Fibroblast of lung (primary cell): ENCODE data around the gene KSR2. TPM values are rescaled to one million over a fixed set of nuclear protein-coding genes. Genes with fewer than 3 reads are reported as not detected.
"Not testable (repeated sequence)": the region's sequence is repeated elsewhere in the genome, so short reads cannot be mapped to it uniquely, and the experiment has no call there.

Experiments
- DNase-seq, 2 donors: peaks; one replicate each; pipeline versions ENCODE4 v3.0.0 to v3.0.0-alpha.2; 2010; ENCODE audit warnings: low read depth in 2 of 2
- H2AFZ ChIP-seq: 2 replicates; pipeline ENCODE4 v1.5.1; 2012; ENCODE audit warnings: low read length, control low read depth, inconsistent platforms
- H3K27ac ChIP-seq: 2 replicates; pipeline ENCODE4 v1.5.1; 2011; ENCODE audit warnings: low read length, control low read depth; ENCODE audit not compliant: insufficient read depth
- H3K27me3 ChIP-seq: 2 replicates; pipeline ENCODE4 v1.5.1; 2011; ENCODE audit warnings: mild to moderate bottlenecking, low read length; ENCODE audit not compliant: control insufficient read depth, insufficient read depth
- H3K36me3 ChIP-seq: 2 replicates; pipeline ENCODE4 v1.5.1; 2011; ENCODE audit warnings: low read length; ENCODE audit not compliant: control insufficient read depth, insufficient read depth
- H3K4me1 ChIP-seq: 2 replicates; pipeline ENCODE4 v1.5.1; 2011; ENCODE audit warnings: low read length; ENCODE audit not compliant: control insufficient read depth, insufficient read depth; ENCODE audit errors: extremely low read depth
- H3K4me2 ChIP-seq: 2 replicates; pipeline ENCODE4 v1.5.1; 2011; ENCODE audit warnings: low read length, control low read depth; ENCODE audit not compliant: insufficient read depth; ENCODE audit errors: extremely low read depth
- H3K4me3 ChIP-seq, 4 experiments: fragments of 200-600 bp in 1 of 4; sonication (generic) in 1 of 4; replicated peaks in 1 of 4; 2 replicates each; pipeline ENCODE4 v1.5.1; 2011 to 2016; ENCODE audit warnings: low read length in 4 of 4, low read depth in 3 of 4, mild to moderate bottlenecking in 3 of 4, control low read depth in 2 of 4, inconsistent platforms in 1 of 4, mixed read lengths in 1 of 4; ENCODE audit not compliant: insufficient read depth in 1 of 4; ENCODE audit errors: control extremely low read depth in 1 of 4
- H3K79me2 ChIP-seq: 2 replicates; pipeline ENCODE4 v1.5.1; 2012; ENCODE audit warnings: mild to moderate bottlenecking, low read length, inconsistent platforms; ENCODE audit not compliant: control insufficient read depth, insufficient read depth
- H3K9ac ChIP-seq: 2 replicates; pipeline ENCODE4 v1.5.1; 2011; ENCODE audit warnings: mild to moderate bottlenecking, low read length, control low read depth; ENCODE audit not compliant: insufficient read depth
- H3K9me3 ChIP-seq: 2 replicates; pipeline ENCODE4 v1.5.1; 2012; ENCODE audit warnings: low read depth, low read length; ENCODE audit not compliant: control insufficient read depth, insufficient read depth
- H4K20me1 ChIP-seq: 2 replicates; pipeline ENCODE4 v1.5.1; 2011; ENCODE audit warnings: low read length; ENCODE audit not compliant: control insufficient read depth, insufficient read depth; ENCODE audit errors: extremely low read depth
- EZH2 ChIP-seq: IDR thresholded peaks from 2 replicates; pipeline ENCODE4 v1.5.1; 2012; ENCODE audit warnings: low read length, control low read depth, mild to moderate bottlenecking; ENCODE audit errors: missing control alignments
- polyA plus RNA-seq, 2 donors: library from polyadenylated mRNA; depleted of rRNA in 1 of 2; stranded (reverse) in 1 of 2; unstranded in 1 of 2; fragments of >200 nt; gene quantifications; 2 replicates each; pipeline ENCODE4 v1.2.1, GENCODE V29; 2011 to 2012; ENCODE audit warnings: missing spikeins in 1 of 2
- total RNA-seq: library from RNA; depleted of rRNA; stranded (reverse); fragments of >200 nt; gene quantifications from 2 replicates; pipeline ENCODE4 v1.2.1, GENCODE V29; 2014
- TF ChIP-seq, protein P1 (sequence below), 2 donors: IDR thresholded peaks in 1 of 2; conservative IDR thresholded peaks in 1 of 2; 1 replicate in 1 of 2; 2 replicates in 1 of 2; pipeline ENCODE4 v1.5.1; 2011 to 2012; ENCODE audit warnings: low read length in 2 of 2, control low read depth in 1 of 2, inconsistent platforms in 1 of 2, low read depth in 1 of 2, mild to moderate bottlenecking in 1 of 2

Gene KSR2
- total and polyA plus RNA-seq, 2 donors (not counting 1 experiment from before 2014, with no cell fraction given), result not detected

DNA sequence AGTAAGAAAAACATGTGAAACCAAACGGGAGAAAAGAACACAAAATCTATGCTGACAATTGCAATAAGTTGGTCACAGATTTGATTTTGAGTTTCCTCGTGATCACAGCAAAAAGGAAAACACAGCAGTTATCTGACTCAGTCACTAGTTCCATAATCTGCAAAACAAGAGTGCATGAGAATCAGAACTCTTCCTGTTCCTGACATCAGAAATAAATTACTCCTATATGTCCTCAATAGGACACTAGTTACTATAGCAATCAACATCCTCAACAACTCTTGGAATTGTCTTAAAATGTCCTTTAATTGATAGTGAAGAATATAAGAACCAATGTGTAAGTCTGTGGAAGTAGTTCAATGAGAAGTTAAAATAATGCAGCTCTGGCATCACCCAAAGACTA is 339.3 kb downstream of the KSR2 start:
- Histone ChIP-seq H3K9ac (no peak overlapping the region), H4K20me1 (no peaks in the 10 kb centered on the region), H2AFZ (no peak overlapping the region), H3K36me3 (no peaks in the 10 kb centered on the region), H3K27me3 (no peaks in the 10 kb centered on the region), H3K4me3 (no peak overlapping the region), H3K4me1 (no peaks in the 10 kb centered on the region), H3K79me2 (no peaks in the 10 kb centered on the region), H3K9me3 (no peaks in the 10 kb centered on the region), H3K27ac (no peak overlapping the region), H3K4me2 (no peak overlapping the region)
- DNase-seq, result no peak
- TF ChIP-seq, protein P1, sequence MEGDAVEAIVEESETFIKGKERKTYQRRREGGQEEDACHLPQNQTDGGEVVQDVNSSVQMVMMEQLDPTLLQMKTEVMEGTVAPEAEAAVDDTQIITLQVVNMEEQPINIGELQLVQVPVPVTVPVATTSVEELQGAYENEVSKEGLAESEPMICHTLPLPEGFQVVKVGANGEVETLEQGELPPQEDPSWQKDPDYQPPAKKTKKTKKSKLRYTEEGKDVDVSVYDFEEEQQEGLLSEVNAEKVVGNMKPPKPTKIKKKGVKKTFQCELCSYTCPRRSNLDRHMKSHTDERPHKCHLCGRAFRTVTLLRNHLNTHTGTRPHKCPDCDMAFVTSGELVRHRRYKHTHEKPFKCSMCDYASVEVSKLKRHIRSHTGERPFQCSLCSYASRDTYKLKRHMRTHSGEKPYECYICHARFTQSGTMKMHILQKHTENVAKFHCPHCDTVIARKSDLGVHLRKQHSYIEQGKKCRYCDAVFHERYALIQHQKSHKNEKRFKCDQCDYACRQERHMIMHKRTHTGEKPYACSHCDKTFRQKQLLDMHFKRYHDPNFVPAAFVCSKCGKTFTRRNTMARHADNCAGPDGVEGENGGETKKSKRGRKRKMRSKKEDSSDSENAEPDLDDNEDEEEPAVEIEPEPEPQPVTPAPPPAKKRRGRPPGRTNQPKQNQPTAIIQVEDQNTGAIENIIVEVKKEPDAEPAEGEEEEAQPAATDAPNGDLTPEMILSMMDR (conservative IDR thresholded peaks at IDR 0.05 in 1 of 2, IDR thresholded peaks at IDR 0.05 in 1 of 2; ENCODE audit: low read depth in 1 of 2, low read length in 2 of 2), result no peak
- no peak for TF ChIP-seq EZH2

DNA sequence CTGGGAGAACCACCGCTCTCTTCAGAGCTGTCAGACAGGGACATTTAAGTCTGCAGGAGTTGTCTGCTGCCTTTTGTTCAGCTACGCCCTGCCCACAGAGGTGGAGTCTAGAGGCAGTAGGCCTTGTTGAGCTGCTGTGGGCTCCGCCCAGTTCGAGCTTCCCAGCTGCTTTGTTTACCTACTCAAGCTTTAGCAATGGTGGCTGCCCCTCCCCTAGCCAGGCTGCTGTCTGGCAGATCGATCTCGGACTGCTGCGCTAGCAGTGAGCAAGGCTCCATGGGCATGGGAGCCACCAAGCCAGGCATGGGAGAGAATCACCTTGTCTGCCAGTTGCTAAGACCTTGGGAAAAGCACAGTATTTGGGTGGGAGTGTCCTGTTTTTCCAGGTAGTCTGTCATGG is 340.1 kb downstream of the KSR2 start:
- H3K27ac ChIP-seq, H3K36me3 ChIP-seq, H3K9me3 ChIP-seq, DNase-seq, H3K4me1 ChIP-seq, H4K20me1 ChIP-seq, H2AFZ ChIP-seq, H3K4me2 ChIP-seq, H3K79me2 ChIP-seq, H3K9ac ChIP-seq, H3K27me3 ChIP-seq, H3K4me3 ChIP-seq: not testable (repeated sequence)

DNA sequence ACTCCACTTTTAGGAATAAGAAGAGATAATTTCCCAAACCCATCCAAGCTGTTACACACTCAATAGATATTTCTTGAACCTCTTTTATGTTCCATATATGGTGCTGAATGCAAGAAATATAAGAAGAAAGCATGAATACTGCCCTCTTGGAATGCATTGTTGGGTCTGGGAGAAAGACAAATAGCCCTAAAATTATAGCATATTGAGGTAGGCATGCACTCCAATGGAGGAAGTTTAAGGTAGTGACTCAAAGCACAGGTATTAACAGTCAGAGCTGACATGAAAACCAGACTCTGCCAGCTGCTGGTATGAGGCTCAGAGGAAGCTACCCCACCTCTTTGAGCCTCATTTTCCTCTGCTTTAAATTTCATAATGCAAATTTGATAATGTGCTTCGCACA is 346.0 kb downstream of the KSR2 start:
- no peaks in the 10 kb centered on the region for H3K79me2 ChIP-seq

More for the DNA sequence above, 346.0 kb downstream of the KSR2 start:
- TF ChIP-seq, protein P1 (conservative IDR thresholded peaks at IDR 0.05 in 1 of 2, IDR thresholded peaks at IDR 0.05 in 1 of 2; ENCODE audit: low read depth in 1 of 2, low read length in 2 of 2), result no peak
- no peak for TF ChIP-seq EZH2
- H3K9me3 ChIP-seq, result no peaks in the 10 kb centered on the region
- no peaks in the 10 kb centered on the region for H3K4me1 ChIP-seq
- H2AFZ ChIP-seq, result no peak overlapping the region
- H3K9ac ChIP-seq, result no peak overlapping the region
- no peak overlapping the region for H3K27ac ChIP-seq
- H3K27me3 ChIP-seq, result no peaks in the 10 kb centered on the region
- no peak overlapping the region for H3K4me3 ChIP-seq
- H4K20me1 ChIP-seq, result no peaks in the 10 kb centered on the region
- peak in 1 of 2 donors; percentile 3 for DNase-seq
- H3K4me2 ChIP-seq, result no peak overlapping the region
- no peaks in the 10 kb centered on the region for H3K36me3 ChIP-seq
